ENCODE data around the gene APC2. TPM values are rescaled to one million over a fixed set of nuclear protein-coding genes. Genes with fewer than 3 reads are reported as not detected.
"Not testable (repeated sequence)": the region's sequence is repeated elsewhere in the genome, so short reads cannot be mapped to it uniquely, and the experiment has no call there.

The APC2 gene
- total RNA-seq, 4 donors from 2014 or later = under 0.01 TPM; not detected in 3

DNA sequence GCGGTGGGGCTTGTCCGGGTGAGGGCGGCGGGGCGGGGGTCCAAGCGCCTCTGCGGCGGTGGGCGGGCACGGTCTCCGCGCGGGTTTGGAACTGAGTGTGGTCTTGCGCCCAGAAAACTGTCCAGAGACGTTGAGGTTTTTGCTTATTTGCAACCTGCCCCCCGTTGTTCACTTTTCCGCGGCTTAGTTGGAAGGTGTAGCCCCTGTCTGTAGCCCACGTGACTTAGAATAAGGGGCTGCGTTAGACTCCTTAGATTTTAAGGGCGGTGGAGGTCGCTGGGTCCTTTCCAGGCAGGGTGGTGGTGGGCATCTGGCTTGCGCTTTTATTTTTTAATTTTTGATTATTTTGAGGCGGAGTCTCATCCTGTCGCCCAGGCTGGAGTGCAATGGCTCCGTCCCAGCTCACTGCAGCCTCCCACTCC lies 11.0 kb upstream of the APC2 start:
- Histone ChIP-seq H3K36me3 (peaks cover 31 to 64% (median 34%) of the 10 kb centered on the region in 3 donors), H3K4me3 (peak overlapping the region; percentile 67 to 95 (median 90)), H3K9me3 (no peaks in the 10 kb centered on the region), H3K4me1 (peaks cover 26 to 54% (median 27%) of the 10 kb centered on the region in 3 donors), H3K27ac (peak overlapping the region; percentile 86 to 94 (median 89)), H3K27me3 (no peaks in the 10 kb centered on the region)
- intact Hi-C loops (cut with DNase I) = no loop called here
- DNase-seq = no peak
- 2% methylated on average over 11 to 13 of the region's 26 CpGs for WGBS, 2 donors
- no peak for TF ChIP-seq CTCF (IDR thresholded peaks at IDR 0.05)
- TF ChIP-seq POLR2A (IDR thresholded peaks at IDR 0.05) = no peak

- WGBS, 2 donors = 29 to 57% methylated on average over 13 to 22 of the region's 57 CpGs
- DNase-seq = not testable (repeated sequence)
- H3K36me3 ChIP-seq = peaks cover 25 to 55% (median 27%) of the 10 kb centered on the region in 3 donors
These were observed 10.2 kb upstream of the APC2 start for GRCh38 chr19:1439525-1440417.

GRCh38 chr19:1440418-1440801 lies 9.5 kb upstream of the APC2 start:
- intact Hi-C loops (cut with DNase I) = no loop called here
- Histone ChIP-seq H3K36me3 (peaks cover 25 to 49% (median 25%) of the 10 kb centered on the region in 3 donors), H3K9me3 (no peaks in the 10 kb centered on the region), H3K27ac (no peak overlapping the region), H3K4me3 (peak overlapping the region in 2 of 4 donors; percentile 67 to 95), H3K27me3 (peaks cover 0 to 3% (median 0%) of the 10 kb centered on the region in 4 donors), H3K4me1 (peaks cover 32 to 68% (median 34%) of the 10 kb centered on the region in 3 donors)
- no peak for TF ChIP-seq CTCF (IDR thresholded peaks at IDR 0.05)
- no peak for TF ChIP-seq POLR2A (IDR thresholded peaks at IDR 0.05)
- no peak for DNase-seq
- WGBS, 2 donors = 68% methylated on average over 6 of the region's 15 CpGs; no CpG with 5 or more reads in 1 of the 2 donors

More at GRCh38 chr19:1439525-1440417, 10.2 kb upstream of the APC2 start:
- H3K9me3 ChIP-seq; intact Hi-C loops (cut with DNase I); H3K27me3 ChIP-seq: not testable (repeated sequence)
- H3K27ac ChIP-seq = peak overlapping the region; percentile 7 to 91 (median 86)
- H3K4me1 ChIP-seq = peaks cover 28 to 62% (median 28%) of the 10 kb centered on the region in 3 donors
- peak overlapping the region; percentile 67 to 95 (median 90) for H3K4me3 ChIP-seq

- no peak for TF ChIP-seq CTCF (IDR thresholded peaks at IDR 0.05)
- TF ChIP-seq POLR2A (IDR thresholded peaks at IDR 0.05) = no peak
- Histone ChIP-seq H3K4me1 (peaks cover 37 to 74% (median 39%) of the 10 kb centered on the region in 3 donors), H3K27ac (no peak overlapping the region), H3K9me3 (no peaks in the 10 kb centered on the region), H3K4me3 (no peak overlapping the region), H3K27me3 (peaks cover 0 to 9% (median 2%) of the 10 kb centered on the region in 4 donors), H3K36me3 (peaks cover 25 to 43% (median 25%) of the 10 kb centered on the region in 3 donors)
- WGBS, 2 donors = 80% methylated on average over 1 of the region's 9 CpGs; no CpG with 5 or more reads in 1 of the 2 donors
- intact Hi-C loops (cut with DNase I) = no loop called here
- no peak for DNase-seq
These were observed 8.9 kb upstream of the APC2 start for GRCh38 chr19:1441022-1441426.

DNA sequence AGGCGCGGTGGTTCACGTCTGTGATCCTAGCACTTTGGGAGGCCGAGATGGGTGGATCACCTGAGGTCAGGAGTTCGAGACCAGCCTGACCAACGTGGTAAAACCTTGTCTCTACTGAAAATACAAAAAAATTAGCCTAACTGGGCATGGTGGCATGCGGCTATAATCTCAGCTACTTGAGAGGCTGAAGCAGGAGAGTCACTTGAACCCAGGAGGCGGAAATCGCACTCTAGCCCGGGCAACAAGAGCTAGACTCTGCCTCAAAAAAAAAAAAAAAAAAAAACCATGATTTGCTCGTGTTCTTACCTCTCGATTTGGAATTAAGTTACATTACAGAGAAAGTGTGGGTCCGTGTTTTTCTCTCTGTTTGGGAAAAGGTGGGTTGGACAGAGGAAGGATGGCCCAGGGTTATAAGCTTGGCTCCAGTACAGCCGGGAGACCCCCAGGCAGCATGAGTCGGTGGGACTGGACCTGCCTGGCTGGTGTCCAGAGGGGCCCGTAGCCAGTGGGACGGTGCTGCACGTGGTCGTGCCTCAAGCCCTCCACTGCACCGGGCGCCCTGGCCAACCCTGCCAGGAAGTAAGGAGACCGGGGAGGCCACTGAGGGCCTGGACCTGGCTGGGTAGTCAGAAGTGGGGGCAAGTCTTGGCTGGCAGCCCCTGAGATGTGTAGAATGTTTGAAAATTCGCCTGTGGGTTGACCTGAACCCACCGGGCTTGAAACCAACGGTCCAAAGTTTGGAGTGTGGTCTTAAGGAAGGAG lies 8.1 kb upstream of the APC2 start:
- DNase-seq = no peak
- intact Hi-C loops (cut with DNase I) = no loop called here
- WGBS, 2 donors = 76 to 77% methylated on average over 17 to 20 of the region's 25 CpGs

More for the DNA sequence above, 8.1 kb upstream of the APC2 start:
- Histone ChIP-seq H3K4me1 (peaks cover 44 to 77% (median 48%) of the 10 kb centered on the region in 3 donors), H3K4me3 (no peak overlapping the region), H3K27ac (no peak overlapping the region), H3K36me3 (peaks cover 25 to 38% (median 25%) of the 10 kb centered on the region in 3 donors), H3K9me3 (no peaks in the 10 kb centered on the region), H3K27me3 (peaks cover 5 to 17% (median 9%) of the 10 kb centered on the region in 4 donors)
- TF ChIP-seq CTCF (IDR thresholded peaks at IDR 0.05) (no peak), POLR2A (IDR thresholded peaks at IDR 0.05) (no peak)
